Cardiac fibroblast (primary cell): ENCODE measurements around the gene RBBP8NL.

ENCODE experiments used
- DNase-seq, 2 donors: peaks; one replicate each; pipeline versions ENCODE4 v3.0.0 to v3.0.0-alpha.2; 2010; ENCODE audit warnings: low read depth in 2 of 2
- H3K4me3 ChIP-seq, 2 donors: replicated peaks in 1 of 2; 1 replicate in 1 of 2; 2 replicates in 1 of 2; pipeline ENCODE4 v1.5.1; 2011; ENCODE audit warnings: low read depth in 2 of 2, low read length in 2 of 2, mild to moderate bottlenecking in 2 of 2, moderate library complexity in 1 of 2
- CTCF ChIP-seq: IDR thresholded peaks from one replicate; pipeline ENCODE4 v1.5.1; 2011; ENCODE audit warnings: low read depth, mild to moderate bottlenecking, low read length, inconsistent platforms

Gene RBBP8NL

GRCh38 chr20:62444286-62444685, 16.9 kb upstream of the RBBP8NL start:
- H3K4me3 ChIP-seq: no peak overlapping the region
- DNase-seq: no peak
- no peak for TF ChIP-seq CTCF

DNA sequence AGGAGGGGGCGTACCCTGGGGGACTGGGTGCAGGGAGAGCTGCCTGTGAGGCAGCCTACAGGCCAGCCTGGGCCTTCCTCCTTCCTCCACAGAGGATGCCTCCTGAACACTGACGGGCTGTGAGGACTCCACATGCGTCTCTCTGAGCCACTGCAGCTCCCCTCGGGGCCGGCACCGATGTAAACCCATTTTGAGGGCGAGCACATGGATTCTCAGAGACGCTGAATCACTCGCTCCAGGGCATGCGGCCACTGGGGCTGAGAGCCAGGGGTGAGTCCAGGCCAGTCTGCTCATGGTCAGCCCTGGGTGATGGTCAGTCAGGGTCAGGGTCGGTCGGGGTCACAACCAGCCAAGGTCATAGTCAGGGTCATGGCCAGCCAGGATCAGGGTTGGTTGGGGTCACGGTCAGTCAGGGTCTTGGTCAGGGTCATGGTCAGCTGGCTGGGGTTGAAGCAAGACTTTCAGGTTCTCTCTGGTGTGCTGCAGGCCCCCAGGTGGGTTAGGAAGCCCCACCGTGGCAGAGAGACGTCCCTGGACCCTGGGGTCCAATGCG, 14.7 kb upstream of the RBBP8NL start:
- TF ChIP-seq CTCF: no peak
- DNase-seq: no peak
- H3K4me3 ChIP-seq: no peak overlapping the region

DNA sequence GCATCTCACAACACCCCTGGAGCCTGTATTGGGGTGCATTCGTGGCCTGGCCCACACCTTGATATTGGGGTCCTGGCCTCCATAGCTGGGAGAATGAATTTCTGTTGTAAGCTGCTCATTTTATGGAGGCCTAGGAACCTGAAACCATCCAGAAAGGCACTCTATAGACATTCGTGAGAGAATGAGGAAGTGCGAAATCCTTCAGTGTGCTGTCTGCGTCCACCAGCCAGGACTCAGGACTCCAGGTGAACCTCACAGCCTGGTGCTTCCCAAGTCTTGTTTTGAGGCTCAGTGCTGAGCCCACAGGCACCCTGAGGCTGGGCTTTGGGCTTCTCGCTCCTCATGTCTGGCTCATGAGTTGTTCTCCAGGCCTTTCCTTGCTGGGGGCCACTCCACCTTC, 11.9 kb upstream of the RBBP8NL start:
- H3K4me3 ChIP-seq: no peak overlapping the region
- no peak for TF ChIP-seq CTCF
- no peak for DNase-seq

DNA sequence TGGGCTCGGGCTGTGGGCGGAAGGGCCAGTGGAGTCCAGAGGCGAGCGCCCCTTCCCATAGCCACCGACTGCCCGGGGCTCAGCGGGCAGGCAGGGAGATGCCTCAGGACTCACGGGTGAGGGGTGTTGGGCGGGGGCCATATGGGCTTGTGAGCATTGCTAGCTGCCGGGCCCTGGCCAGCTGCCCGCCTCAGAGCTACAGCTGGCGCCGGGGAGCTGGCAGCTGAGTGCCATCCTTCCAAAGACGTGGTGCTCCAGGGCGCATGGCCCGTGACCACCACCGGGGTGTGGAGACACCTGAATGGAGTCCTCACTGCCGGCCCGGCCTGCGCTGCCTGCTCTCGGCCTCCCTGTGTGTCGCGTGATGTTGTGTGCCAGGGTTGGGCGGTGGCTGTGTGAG, 10.6 kb upstream of the RBBP8NL start:
- TF ChIP-seq CTCF: no peak
- no peak for DNase-seq
- H3K4me3 ChIP-seq: no peak overlapping the region

- H3K4me3 ChIP-seq: no peak overlapping the region
- DNase-seq: no peak
- no peak for TF ChIP-seq CTCF
Observed at GRCh38 chr20:62437496-62437895, 10.2 kb upstream of the RBBP8NL start.

DNA sequence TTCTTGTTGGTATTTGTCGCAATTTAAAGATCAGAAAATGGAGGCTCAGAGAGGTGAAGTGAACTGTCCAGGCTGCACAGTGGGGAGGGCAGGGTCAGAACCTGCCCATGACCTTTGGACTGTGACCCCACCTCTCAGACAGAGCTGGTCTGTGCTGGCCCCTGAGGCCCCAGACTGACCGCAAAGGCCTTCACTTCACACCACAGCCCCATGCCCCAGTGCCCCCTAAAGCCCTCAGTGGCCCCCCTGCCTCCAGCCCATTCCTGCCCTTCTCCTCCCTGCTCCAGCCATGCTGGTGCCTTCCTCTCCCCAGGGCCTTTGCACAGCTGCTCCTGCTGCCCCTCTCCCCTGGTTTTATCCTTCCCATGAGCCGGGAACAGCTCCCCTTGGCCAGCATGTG, 9.4 kb upstream of the RBBP8NL start:
- no peak for DNase-seq
- TF ChIP-seq CTCF: no peak
- H3K4me3 ChIP-seq: no peak overlapping the region
